Lung (tissue), 12 donors: ENCODE results near the gene DRD3. TPM values are rescaled to one million over a fixed set of nuclear protein-coding genes. Genes with fewer than 3 reads are reported as not detected.

Experiments used
- ATAC-seq: fragments of 200-7000 bp; cut with Tn5 transposase; one replicate; pipeline ENCODE4 v1.9.1; 2020; ENCODE audit warnings: moderate number of reproducible peaks; ENCODE audit not compliant: insufficient read depth, low FRiP score
- DNase-seq, 3 donors: peaks; one replicate each; pipeline ENCODE4 v3.0.0-alpha.2; 2013 to 2017
- H3K27ac ChIP-seq, 2 donors: one replicate each; pipeline ENCODE4 v1.5.1; 2013; ENCODE audit warnings: mild to moderate bottlenecking in 2 of 2, moderate library complexity in 2 of 2, control low read depth in 1 of 2, inconsistent platforms in 1 of 2, low read depth in 1 of 2, low read length in 1 of 2
- H3K27me3 ChIP-seq, 3 donors: one replicate each; pipeline ENCODE4 v1.5.1; 2013; ENCODE audit warnings: low read length in 2 of 3; ENCODE audit not compliant: control insufficient read depth in 3 of 3, insufficient read depth in 3 of 3
- H3K36me3 ChIP-seq, 4 donors: one replicate each; pipeline ENCODE4 v1.5.1; 2013; ENCODE audit warnings: low read length in 4 of 4, mild to moderate bottlenecking in 1 of 4, moderate library complexity in 1 of 4; ENCODE audit not compliant: control insufficient read depth in 4 of 4, insufficient read depth in 4 of 4
- H3K4me1 ChIP-seq, 5 donors: one replicate each; pipeline ENCODE4 v1.5.1; 2013; ENCODE audit warnings: low read length in 5 of 5, mild to moderate bottlenecking in 2 of 5, moderate library complexity in 1 of 5; ENCODE audit not compliant: control insufficient read depth in 5 of 5, insufficient read depth in 5 of 5
- H3K4me3 ChIP-seq: one replicate; pipeline ENCODE4 v1.5.1; 2013; ENCODE audit warnings: mild to moderate bottlenecking, control low read depth, moderate library complexity
- H3K9ac ChIP-seq, 2 donors: one replicate each; pipeline ENCODE4 v1.5.1; 2013; ENCODE audit warnings: low read length in 2 of 2, control low read depth in 1 of 2; ENCODE audit not compliant: insufficient read depth in 1 of 2
- H3K9me3 ChIP-seq, 4 donors: one replicate each; pipeline ENCODE4 v1.5.1; 2013; ENCODE audit warnings: low read length in 3 of 4, mild to moderate bottlenecking in 1 of 4, moderate library complexity in 1 of 4; ENCODE audit not compliant: control insufficient read depth in 4 of 4, insufficient read depth in 3 of 4
- WGBS, 2 donors: extraction: QIAGEN DNeasy Blood & Tissue Kit; methylation state at CpG; one replicate each; pipeline ENCODE4 v1.1.7; 2013; 5-methylcytosine and 5-hydroxymethylcytosine counted together
- polyA plus RNA-seq, 2 donors: library from polyadenylated mRNA; stranded (reverse); fragments of 200-250 nt; gene quantifications; one replicate each; pipeline ENCODE4 v1.2.1, GENCODE V29; 2013
- total RNA-seq, 2 donors: library from RNA; depleted of rRNA in 1 of 2; stranded (reverse); fragments of >200 nt in 1 of 2; gene quantifications; one replicate each; pipeline ENCODE4 v1.2.1, GENCODE V29; 2014 to 2021
- TF ChIP-seq, protein P1 (sequence below): IDR thresholded peaks from 2 replicates; pipeline ENCODE4 v1.5.1; 2012; ENCODE audit warnings: mild to moderate bottlenecking; ENCODE audit errors: control extremely low read depth, extremely low read depth
- donor health status: control.
- donor health status: control.
- donor health status: Bipolar disorder and iron deficiency.
- donor health status: healthy.
- donor health status: DM: yes; HTN: yes; CAD: no.

DRD3 gene
- total and polyA plus RNA-seq, 4 donors: not detected

DNA sequence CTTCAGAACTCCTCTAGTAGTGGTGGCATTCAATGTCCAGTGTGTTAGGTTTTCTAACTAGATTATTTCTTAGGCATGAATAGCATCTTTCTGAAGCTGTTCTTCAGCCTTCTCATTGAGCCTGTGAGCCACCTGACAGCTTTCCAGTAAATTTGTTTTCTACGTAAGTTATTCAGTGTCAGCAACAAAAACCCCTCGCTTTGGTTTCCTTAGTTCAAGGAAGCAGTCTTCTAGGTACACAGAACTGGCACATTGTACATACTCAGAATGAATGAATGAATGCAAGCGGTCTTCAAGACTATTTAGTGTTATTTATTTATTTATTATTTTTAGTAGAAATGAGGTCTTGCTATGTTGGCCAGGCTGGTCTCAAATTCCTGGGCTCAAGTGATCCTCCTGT, 44.9 kb downstream of the DRD3 start:
- H3K9ac ChIP-seq: no peak overlapping the region
- H3K9me3 ChIP-seq: no peaks in the 10 kb centered on the region
- H3K4me1 ChIP-seq: no peaks in the 10 kb centered on the region
- 96 to 97% methylated on average over 3 of the region's 3 CpGs for WGBS, 2 donors
- TF ChIP-seq, protein P1, sequence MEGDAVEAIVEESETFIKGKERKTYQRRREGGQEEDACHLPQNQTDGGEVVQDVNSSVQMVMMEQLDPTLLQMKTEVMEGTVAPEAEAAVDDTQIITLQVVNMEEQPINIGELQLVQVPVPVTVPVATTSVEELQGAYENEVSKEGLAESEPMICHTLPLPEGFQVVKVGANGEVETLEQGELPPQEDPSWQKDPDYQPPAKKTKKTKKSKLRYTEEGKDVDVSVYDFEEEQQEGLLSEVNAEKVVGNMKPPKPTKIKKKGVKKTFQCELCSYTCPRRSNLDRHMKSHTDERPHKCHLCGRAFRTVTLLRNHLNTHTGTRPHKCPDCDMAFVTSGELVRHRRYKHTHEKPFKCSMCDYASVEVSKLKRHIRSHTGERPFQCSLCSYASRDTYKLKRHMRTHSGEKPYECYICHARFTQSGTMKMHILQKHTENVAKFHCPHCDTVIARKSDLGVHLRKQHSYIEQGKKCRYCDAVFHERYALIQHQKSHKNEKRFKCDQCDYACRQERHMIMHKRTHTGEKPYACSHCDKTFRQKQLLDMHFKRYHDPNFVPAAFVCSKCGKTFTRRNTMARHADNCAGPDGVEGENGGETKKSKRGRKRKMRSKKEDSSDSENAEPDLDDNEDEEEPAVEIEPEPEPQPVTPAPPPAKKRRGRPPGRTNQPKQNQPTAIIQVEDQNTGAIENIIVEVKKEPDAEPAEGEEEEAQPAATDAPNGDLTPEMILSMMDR: no peak
- no peak overlapping the region for H3K27ac ChIP-seq
- no peaks in the 10 kb centered on the region for H3K27me3 ChIP-seq
- DNase-seq: no peak
- no peak for ATAC-seq
- H3K4me3 ChIP-seq: no peak overlapping the region
- no peaks in the 10 kb centered on the region for H3K36me3 ChIP-seq

DNA sequence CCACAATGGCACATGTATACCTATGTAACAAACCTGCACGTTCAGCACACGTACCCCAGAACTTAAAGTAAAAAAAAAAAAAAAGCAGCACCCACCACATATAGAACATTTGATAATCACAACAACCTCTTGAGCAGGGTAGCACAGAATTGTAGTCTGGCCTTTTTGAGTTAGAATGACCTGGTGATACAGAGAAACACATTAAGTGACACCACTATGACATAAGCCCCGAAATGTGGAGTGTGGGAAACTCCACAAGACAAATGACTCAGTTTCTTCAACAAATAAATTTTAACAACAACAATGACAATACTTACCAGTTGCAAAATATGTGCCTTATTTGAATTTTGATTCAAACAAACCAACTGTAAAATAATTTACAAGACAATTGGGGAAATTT, 46.4 kb downstream of the DRD3 start:
- 94% methylated on average over 3 of the region's 3 CpGs for WGBS, 2 donors

DNA sequence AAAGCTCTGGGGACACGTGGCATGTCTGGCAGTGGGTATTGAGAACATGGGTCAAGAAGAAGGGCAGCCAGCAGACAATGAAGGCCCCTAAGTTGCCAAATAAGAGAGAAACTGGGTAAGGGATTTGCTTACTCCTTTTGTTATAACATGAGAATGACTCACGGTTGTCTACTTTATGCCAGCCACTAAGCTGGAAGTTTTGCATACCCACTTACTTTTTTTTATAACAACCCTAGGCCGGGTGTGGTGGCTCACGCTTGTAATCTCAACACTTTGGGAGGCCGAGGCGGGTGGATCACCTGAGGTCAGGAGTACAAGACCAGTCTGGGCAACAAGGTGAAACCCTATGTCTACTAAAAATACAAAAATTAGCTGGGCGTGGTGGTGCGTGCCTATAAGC, 50.0 kb downstream of the DRD3 start:
- H3K36me3 ChIP-seq: no peaks in the 10 kb centered on the region
- no peak overlapping the region for H3K4me3 ChIP-seq
- H3K4me1 ChIP-seq: no peaks in the 10 kb centered on the region
- ATAC-seq (no peak), DNase-seq (no peak)
- H3K9me3 ChIP-seq: no peaks in the 10 kb centered on the region
- WGBS, 2 donors: 93 to 96% methylated on average over 8 of the region's 8 CpGs
- no peak overlapping the region for H3K9ac ChIP-seq
- H3K27me3 ChIP-seq: no peaks in the 10 kb centered on the region
- TF ChIP-seq, protein P1: no peak
- no peak overlapping the region for H3K27ac ChIP-seq

More for the DNA sequence above, 46.4 kb downstream of the DRD3 start:
- Histone ChIP-seq H3K4me1 (no peaks in the 10 kb centered on the region), H3K27me3 (no peaks in the 10 kb centered on the region), H3K36me3 (no peaks in the 10 kb centered on the region), H3K9ac (no peak overlapping the region), H3K4me3 (no peak overlapping the region), H3K9me3 (no peaks in the 10 kb centered on the region), H3K27ac (no peak overlapping the region)
- TF ChIP-seq, protein P1: no peak
- DNase-seq (no peak), ATAC-seq (no peak)

DNA sequence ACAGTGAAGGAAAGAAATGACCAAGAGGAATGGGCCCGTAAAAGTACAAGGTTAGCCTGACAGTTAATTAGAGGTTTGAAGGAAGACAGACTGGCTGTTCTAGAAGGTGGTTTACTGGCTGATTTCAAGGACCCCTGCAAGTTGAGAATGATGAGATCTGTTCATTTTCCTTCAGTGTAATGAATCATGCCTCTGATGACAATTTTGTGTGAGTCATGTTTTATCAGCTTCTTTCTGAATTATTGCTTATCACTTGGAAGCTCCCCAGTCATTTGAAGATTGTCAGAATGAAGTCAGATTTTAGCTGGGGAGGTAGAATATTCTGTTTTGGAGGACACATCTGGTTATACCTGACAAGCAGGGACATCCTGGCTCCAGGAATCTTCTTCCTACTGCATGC, 50.6 kb downstream of the DRD3 start:
- Histone ChIP-seq H3K4me1 (no peaks in the 10 kb centered on the region), H3K4me3 (no peak overlapping the region), H3K27me3 (no peaks in the 10 kb centered on the region), H3K27ac (no peak overlapping the region), H3K9me3 (no peaks in the 10 kb centered on the region), H3K36me3 (no peaks in the 10 kb centered on the region), H3K9ac (no peak overlapping the region)
- WGBS, 2 donors: 92 to 96% methylated on average over 1 of the region's 1 CpG
- TF ChIP-seq, protein P1: no peak
- no peak for ATAC-seq
- no peak for DNase-seq
